Stimulated activated CD8-positive, alpha-beta memory T cell treated with anti-CD3 and anti-CD28 coated beads, Interleukin-7, amount 100 ng/mL, for 1 hour (primary cell): ENCODE data around the gene CRYZ.
A peak's percentile ranks its signal among the peaks of the same experiment; 100 is the strongest.

Source experiments
- DNase-seq, 2 donors: peaks; one replicate each; pipeline ENCODE4 v3.0.0-alpha.2; 2020; ENCODE audit warnings: low read depth in 2 of 2

The CRYZ gene

GRCh38 chr1:74731399-74732052 lies 1.3 kb downstream of the CRYZ start:
- no peak for DNase-seq

- DNase-seq: no peak
Observed at GRCh38 chr1:74729741-74730478, 2.9 kb downstream of the CRYZ start.

GRCh38 chr1:74728736-74729135 lies 4.1 kb downstream of the CRYZ start:
- no peak for DNase-seq

DNA sequence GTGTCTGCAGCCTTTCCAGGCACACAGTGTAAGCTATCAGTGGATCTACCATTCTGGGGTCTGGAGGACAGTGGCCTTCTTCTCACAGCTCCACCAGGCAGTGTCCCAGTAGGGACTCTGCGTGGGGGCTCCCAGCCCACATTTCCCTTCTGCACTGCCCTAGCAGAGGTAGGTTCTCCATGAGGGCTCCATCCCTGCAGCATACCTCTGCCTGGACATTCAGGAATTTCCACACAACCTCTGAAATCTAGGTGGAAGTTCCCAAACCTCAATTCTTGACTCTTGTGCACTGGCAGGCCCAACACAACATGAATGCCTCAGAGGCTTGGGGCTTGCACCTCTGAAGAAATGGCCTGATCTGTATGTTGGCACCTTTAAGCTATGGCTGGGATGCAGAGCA lies 6.8 kb downstream of the CRYZ start:
- DNase-seq: no peak

- DNase-seq: no peak
Observed at GRCh38 chr1:74717626-74718025, 15.2 kb downstream of the CRYZ start.

- DNase-seq: no peak
Observed at GRCh38 chr1:74716822-74717221, 16.0 kb downstream of the CRYZ start.

GRCh38 chr1:74715806-74716205 lies 17.0 kb downstream of the CRYZ start:
- no peak for DNase-seq

DNA sequence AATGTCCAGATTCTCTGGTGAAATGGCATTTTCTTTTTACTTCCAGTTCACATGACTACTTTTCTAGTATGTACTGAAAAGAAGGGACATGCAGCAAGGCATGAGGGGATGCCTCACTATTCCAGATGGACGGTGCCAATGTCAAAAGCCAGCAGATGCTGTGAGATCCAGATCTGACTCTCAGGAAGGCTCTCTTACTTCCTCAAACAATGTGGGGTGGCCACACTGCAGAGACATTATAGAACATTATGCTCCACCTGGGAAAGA lies 17.7 kb downstream of the CRYZ start:
- no peak for DNase-seq

- DNase-seq: no peak
Observed at GRCh38 chr1:74714429-74715235, 18.2 kb downstream of the CRYZ start.

- DNase-seq: no peak
Observed at GRCh38 chr1:74713849-74714248, 19.0 kb downstream of the CRYZ start.

- DNase-seq: no peak
Observed at GRCh38 chr1:74712881-74713280, 20.0 kb downstream of the CRYZ start.

- DNase-seq: no peak
Observed at GRCh38 chr1:74703386-74704182, 29.3 kb downstream of the CRYZ start.

GRCh38 chr1:74699331-74699730 lies 33.5 kb downstream of the CRYZ start:
- DNase-seq: no peak

DNA sequence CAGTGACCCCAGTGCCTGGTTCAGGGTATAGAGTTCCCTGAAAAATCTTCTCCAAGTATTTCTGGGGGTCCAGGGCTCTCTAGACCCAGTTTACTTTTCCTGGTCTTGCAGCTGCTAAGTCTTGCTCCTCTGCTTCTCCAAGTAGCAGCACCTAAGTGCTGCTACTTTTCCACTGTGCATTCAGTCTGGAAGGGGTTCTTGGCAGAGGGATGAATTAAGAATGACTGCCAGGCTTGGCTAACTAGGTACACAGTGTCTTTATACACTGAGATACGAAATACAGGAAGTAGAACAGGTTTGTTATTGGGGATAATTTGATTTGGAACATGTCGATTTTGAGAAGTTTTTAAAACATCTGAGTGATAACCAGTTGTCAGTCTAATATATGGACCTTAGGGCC lies 35.0 kb downstream of the CRYZ start:
- DNase-seq: no peak

GRCh38 chr1:74693473-74693872 lies 39.4 kb downstream of the CRYZ start:
- no peak for DNase-seq

- DNase-seq: no peak
Observed at GRCh38 chr1:74690909-74691308, 41.9 kb downstream of the CRYZ start.

GRCh38 chr1:74690364-74690696 lies 42.5 kb downstream of the CRYZ start:
- no peak for DNase-seq

DNA sequence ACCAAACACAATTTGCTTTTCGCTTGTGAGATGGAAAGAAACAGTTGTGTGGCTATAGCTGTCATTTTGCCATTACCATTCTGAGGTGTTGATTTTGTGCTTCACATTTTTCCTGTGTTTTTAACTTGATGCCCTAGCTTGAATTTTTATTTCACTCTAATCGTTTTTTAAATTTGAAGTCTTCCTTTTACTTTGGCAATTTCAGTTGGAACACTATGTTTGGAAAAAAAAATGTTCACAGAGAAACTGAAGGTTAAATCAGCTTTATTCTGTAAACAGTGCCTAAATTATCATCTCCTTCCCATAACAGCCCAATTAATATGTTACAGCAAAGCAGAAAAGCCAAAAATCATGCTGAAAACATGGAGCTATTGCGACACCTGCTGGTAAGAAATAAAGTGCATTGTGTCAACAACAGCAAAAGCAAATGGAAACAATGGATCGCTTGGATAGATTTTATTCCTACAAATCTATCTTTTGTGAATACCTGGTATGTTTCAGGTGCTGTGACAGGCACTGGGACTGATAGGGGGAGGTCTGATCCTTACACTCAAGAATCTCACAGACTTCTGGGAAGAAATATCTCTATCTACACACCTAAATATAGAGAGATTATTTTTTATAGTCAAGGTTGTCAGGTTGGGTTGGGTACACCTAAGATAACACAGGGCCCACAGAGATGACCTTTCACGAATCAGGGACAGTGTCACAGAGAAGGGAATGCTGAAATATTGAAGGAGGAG lies 43.1 kb downstream of the CRYZ start:
- peak in 1 of 2 donors; percentile 2 for DNase-seq

DNA sequence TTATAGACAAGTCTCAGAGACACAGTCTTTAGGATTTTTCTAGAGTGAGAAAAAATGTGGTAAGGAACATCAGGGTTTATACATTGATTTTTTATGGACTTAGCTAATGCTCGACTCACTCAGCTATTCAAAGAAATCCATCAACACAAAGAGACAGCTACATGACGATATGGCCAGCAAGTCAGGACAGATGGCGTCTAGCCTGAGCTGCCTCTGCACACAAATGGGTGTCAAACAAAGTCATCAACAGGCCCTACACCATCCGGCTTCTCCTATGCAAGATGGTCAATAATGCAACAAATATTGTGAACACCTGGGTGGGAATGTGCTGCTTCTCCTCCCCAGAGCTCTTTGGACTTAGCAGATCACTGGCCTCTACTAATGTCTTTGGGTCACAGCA lies 45.9 kb downstream of the CRYZ start:
- DNase-seq: no peak

DNA sequence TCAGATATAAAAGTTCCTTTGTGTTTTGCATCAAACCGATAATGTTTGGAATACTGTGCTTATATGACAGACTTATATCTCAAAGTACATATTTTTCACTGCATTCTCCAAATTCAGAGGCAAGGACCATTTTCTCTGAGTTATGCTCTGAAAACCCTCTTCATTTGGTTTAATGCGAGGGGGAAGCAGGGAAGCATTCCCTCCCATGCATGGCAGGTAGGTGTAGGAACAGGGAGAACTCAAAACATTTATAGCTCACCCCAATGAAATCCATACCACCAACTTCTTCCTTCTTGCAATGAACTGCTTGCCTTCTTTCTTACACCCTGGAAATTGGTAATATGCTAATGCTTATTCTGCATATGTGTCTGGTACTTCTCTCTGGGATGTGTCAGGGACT lies 48.5 kb downstream of the CRYZ start:
- no peak for DNase-seq

- no peak for DNase-seq
Observed at GRCh38 chr1:74683656-74684055, 49.2 kb downstream of the CRYZ start.

- no peak for DNase-seq
Observed at GRCh38 chr1:74681851-74682250, 51.0 kb downstream of the CRYZ start.
